ENCODE measurements around the gene RACK1. TPM values are rescaled to one million over a fixed set of nuclear protein-coding genes. Genes with fewer than 3 reads are reported as not detected.

Gene RACK1
- total RNA-seq, 4 donors from 2014 or later, result 1,656 to 5,035 (median 2,557) TPM

GRCh38 chr5:181190711-181191525, 52.8 kb downstream of the RACK1 start:
- Histone ChIP-seq H3K4me1 (no peaks in the 10 kb centered on the region), H3K9me3 (no peaks in the 10 kb centered on the region), H3K27ac (peak overlapping the region; percentile 92 to 93), H3K36me3 (no peaks in the 10 kb centered on the region), H3K4me3 (peak overlapping the region; percentile 69 to 72), H3K27me3 (no peaks in the 10 kb centered on the region)
- TF ChIP-seq CTCF (IDR thresholded peaks at IDR 0.05) (peak in 1 of 4 experiments; percentile 25), POLR2A (IDR thresholded peaks at IDR 0.05) (no peak)
- intact Hi-C loops (cut with DNase I; ENCODE audit: low total_unique reads), result no loop called here
- DNase-seq, result peak; percentile 40 to 61

GRCh38 chr5:181189962-181190710, 53.6 kb downstream of the RACK1 start:
- Histone ChIP-seq H3K27ac (peak overlapping the region; percentile 92 to 93), H3K4me3 (peak overlapping the region; percentile 69 to 72), H3K36me3 (no peaks in the 10 kb centered on the region), H3K4me1 (no peaks in the 10 kb centered on the region), H3K27me3 (no peaks in the 10 kb centered on the region), H3K9me3 (no peaks in the 10 kb centered on the region)
- intact Hi-C loops (cut with DNase I; ENCODE audit: low total_unique reads), result no loop called here
- DNase-seq, result no peak
- TF ChIP-seq CTCF (IDR thresholded peaks at IDR 0.05) (no peak), POLR2A (IDR thresholded peaks at IDR 0.05) (no peak)

- peak overlapping the region; percentile 69 to 72 for H3K4me3 ChIP-seq
- H3K27me3 ChIP-seq, result no peaks in the 10 kb centered on the region
- H3K36me3 ChIP-seq, result no peaks in the 10 kb centered on the region
- H3K9me3 ChIP-seq, result no peaks in the 10 kb centered on the region
- TF ChIP-seq CTCF (IDR thresholded peaks at IDR 0.05) (no peak), POLR2A (IDR thresholded peaks at IDR 0.05) (no peak)
- intact Hi-C loops (cut with DNase I; ENCODE audit: low total_unique reads), result no loop called here
- DNase-seq, result peak in 1 of 2 donors; percentile 40
- H3K4me1 ChIP-seq, result no peaks in the 10 kb centered on the region
- peak overlapping the region; percentile 92 to 93 for H3K27ac ChIP-seq
Measured at GRCh38 chr5:181189363-181189961, 54.2 kb downstream of the RACK1 start.

GRCh38 chr5:181188700-181189362, 54.9 kb downstream of the RACK1 start:
- intact Hi-C loops (cut with DNase I; ENCODE audit: low total_unique reads), result no loop called here
- TF ChIP-seq CTCF (IDR thresholded peaks at IDR 0.05), result no peak
- TF ChIP-seq POLR2A (IDR thresholded peaks at IDR 0.05), result no peak
- no peaks in the 10 kb centered on the region for H3K4me1 ChIP-seq
- no peaks in the 10 kb centered on the region for H3K9me3 ChIP-seq
- peak; percentile 78 to 82 for DNase-seq
- no peaks in the 10 kb centered on the region for H3K36me3 ChIP-seq
- no peaks in the 10 kb centered on the region for H3K27me3 ChIP-seq
- peak overlapping the region; percentile 92 to 93 for H3K27ac ChIP-seq
- H3K4me3 ChIP-seq, result peak overlapping the region; percentile 69 to 72

Data from uterus (tissue), 4 donors.